ENCODE measurements around the gene ATP1B4. TPM values are rescaled to one million over a fixed set of nuclear protein-coding genes. Genes with fewer than 3 reads are reported as not detected.

Gene ATP1B4
- total RNA-seq, 3 donors from 2014 or later: not detected

GRCh38 chrX:120365968-120366367 is 4.1 kb downstream of the ATP1B4 start:
- intact Hi-C loops (cut with DNase I, micrococcal nuclease): no loop called here
- Histone ChIP-seq H3K4me1 (ENCODE audit: low read depth) (no peaks in the 10 kb centered on the region), H3K36me3 (ENCODE audit: low read depth) (no peaks in the 10 kb centered on the region), H3K9me3 (no peaks in the 10 kb centered on the region), H3K4me3 (no peak overlapping the region)
- TF ChIP-seq CTCF (IDR thresholded peaks at IDR 0.05): no peak
- no peak for DNase-seq
- no peak for ATAC-seq

DNA sequence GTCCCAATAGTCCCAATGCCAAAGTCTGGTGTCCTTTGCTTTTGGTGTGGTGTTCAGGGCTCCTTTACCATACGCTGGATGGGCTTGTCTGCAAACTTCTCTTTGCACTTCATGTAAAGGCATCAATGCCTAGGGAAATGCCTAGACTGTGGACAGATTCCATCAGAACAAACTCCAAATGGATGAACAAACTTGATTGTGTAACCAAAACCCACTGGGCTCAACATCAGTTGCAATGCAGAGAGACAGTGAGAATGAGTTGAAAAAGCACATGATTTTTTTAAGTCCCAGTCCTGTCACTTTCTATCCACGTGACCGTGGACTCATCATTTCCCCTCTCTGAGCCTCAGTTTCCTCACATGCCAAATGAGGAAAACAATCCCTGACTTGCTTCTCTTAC is 4.9 kb downstream of the ATP1B4 start:
- DNase-seq (no peak), ATAC-seq (no peak)
- intact Hi-C loops (cut with DNase I, micrococcal nuclease): no loop called here
- Histone ChIP-seq H3K36me3 (ENCODE audit: low read depth) (no peaks in the 10 kb centered on the region), H3K4me1 (ENCODE audit: low read depth) (no peaks in the 10 kb centered on the region), H3K9me3 (no peaks in the 10 kb centered on the region), H3K4me3 (no peak overlapping the region)
- no peak for TF ChIP-seq CTCF (IDR thresholded peaks at IDR 0.05)

DNA sequence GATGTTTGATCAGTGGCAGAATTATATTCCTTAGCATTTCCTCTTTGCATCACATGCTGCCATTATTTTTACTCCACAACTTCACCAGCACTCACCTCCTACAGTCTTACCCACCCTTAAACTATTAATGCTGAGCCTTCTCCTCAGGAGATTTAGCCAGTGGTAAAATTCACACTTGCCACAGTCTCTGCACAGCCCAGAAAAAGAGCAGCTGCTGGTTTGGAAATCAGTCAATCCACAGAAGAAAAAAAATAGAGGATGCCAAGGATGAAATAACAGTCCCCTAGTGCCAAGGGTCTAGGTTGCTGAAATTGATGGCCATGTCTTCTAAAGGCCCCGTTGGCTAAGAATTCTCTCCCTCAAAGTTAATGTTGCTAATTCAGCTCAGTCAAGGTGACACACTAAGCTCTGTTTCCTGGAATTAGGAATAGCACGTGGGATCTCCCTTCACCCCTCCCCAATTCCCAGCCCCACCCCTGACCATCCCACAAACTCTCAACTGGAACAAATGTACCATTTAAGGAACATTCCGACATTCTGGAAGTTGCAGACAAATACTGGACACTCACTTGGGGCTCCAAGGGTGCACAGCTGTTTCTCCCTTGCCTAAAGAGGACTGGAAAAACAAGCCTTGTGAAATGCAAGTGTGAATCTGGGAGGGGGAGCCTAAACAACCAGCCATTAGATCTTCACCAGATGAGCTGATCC is 5.7 kb downstream of the ATP1B4 start:
- H3K4me3 ChIP-seq: no peak overlapping the region
- ATAC-seq (no peak), DNase-seq (no peak)
- H3K4me1 ChIP-seq (ENCODE audit: low read depth): no peaks in the 10 kb centered on the region
- H3K36me3 ChIP-seq (ENCODE audit: low read depth): no peaks in the 10 kb centered on the region
- H3K9me3 ChIP-seq: no peaks in the 10 kb centered on the region
- intact Hi-C loops (cut with DNase I, micrococcal nuclease): no loop called here
- no peak for TF ChIP-seq CTCF (IDR thresholded peaks at IDR 0.05)

DNA sequence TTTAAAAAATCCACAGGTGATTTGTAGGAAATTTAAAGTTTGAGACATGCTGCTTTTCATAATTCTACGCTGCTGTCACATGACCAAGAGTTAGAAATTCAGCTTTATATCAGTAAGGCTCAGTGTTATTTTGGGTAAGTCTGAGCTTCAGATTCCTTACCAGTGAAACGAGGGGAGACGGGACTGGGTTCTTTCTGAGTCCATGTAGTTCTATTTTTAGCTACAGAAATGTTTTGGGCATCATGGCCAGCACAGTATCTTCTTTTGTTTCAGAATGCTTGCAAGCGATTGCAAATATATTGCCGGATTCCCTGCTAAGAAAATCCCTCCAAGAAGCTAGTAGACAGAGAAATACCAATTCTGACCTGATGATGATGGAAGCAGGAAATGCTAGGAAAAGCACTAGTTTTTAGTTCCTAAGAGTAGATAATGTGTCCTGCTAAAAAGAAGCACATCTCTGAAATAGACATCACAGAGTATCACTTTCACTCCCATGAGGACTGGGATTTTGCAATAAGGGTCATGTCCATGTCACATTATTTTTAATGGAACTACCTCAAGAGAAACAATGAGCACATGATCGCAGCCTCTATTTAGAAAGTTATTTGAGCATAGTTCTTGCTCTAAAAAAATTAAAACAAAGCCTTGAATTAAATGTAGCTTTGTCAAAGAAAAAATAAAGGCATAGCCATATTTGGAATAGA is 10.9 kb downstream of the ATP1B4 start:
- H3K9me3 ChIP-seq: no peaks in the 10 kb centered on the region
- DNase-seq: no peak

DNA sequence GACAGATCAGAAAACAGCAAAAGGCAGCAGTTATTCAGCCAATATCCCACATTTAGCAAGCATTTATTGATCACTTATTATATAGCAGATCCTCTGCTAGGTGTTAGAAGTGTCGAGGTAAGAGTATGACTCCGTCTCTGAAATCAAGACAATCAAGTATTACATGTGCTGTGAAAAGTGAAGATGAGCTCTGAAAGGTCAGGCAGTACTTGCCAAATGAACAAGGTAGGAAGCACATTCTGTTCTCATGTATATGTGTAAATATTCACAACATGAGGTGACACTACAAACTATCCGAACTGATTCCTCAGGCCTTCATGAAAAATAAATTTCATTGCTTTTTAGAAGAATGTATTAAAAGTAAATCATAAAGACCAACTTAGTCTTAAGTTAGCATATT is 15.3 kb downstream of the ATP1B4 start:
- no peak for DNase-seq

More for the DNA sequence above, 10.9 kb downstream of the ATP1B4 start:
- intact Hi-C loops (cut with DNase I, micrococcal nuclease): no loop called here
- ATAC-seq: no peak
- Histone ChIP-seq H3K4me1 (ENCODE audit: low read depth) (no peaks in the 10 kb centered on the region), H3K4me3 (no peak overlapping the region), H3K36me3 (ENCODE audit: low read depth) (no peaks in the 10 kb centered on the region)
- no peak for TF ChIP-seq CTCF (IDR thresholded peaks at IDR 0.05)

More for the DNA sequence above, 15.3 kb downstream of the ATP1B4 start:
- H3K36me3 ChIP-seq (ENCODE audit: low read depth): no peaks in the 10 kb centered on the region
- TF ChIP-seq CTCF (IDR thresholded peaks at IDR 0.05): no peak
- H3K4me1 ChIP-seq (ENCODE audit: low read depth): no peaks in the 10 kb centered on the region
- intact Hi-C loops (cut with DNase I, micrococcal nuclease): no loop called here
- ATAC-seq: no peak
- H3K9me3 ChIP-seq: no peaks in the 10 kb centered on the region
- H3K4me3 ChIP-seq: no peak overlapping the region
